Tibial artery (tissue), 4 donors: ENCODE results near the gene ANTXR2.

Experiments used
- DNase-seq, 2 donors: peaks; one replicate each; pipeline ENCODE4 v3.0.0-alpha.2; 2019
- H3K27ac ChIP-seq, 2 donors: fragments of 200-600 bp; sonication (generic) in 1 of 2; 1 replicate in 1 of 2; 2 replicates in 1 of 2; pipeline ENCODE4 v1.5.1; 2018 to 2019; ENCODE audit warnings: mild to moderate bottlenecking in 1 of 2
- H3K27me3 ChIP-seq, 2 donors: fragments of 200-600 bp; sonication (generic) in 1 of 2; one replicate each; pipeline versions ENCODE4 v1.5.1 to v1.6.0; 2016 to 2019
- H3K36me3 ChIP-seq, 3 donors: fragments of 200-600 bp; sonication (generic) in 2 of 3; one replicate each; pipeline ENCODE4 v1.5.1; 2016 to 2019; ENCODE audit warnings: mild to moderate bottlenecking in 2 of 3
- H3K4me1 ChIP-seq, 4 donors: fragments of 200-600 bp; sonication (generic) in 2 of 4; 1 replicate in 3 of 4; 2 replicates in 1 of 4; pipeline ENCODE4 v1.5.1; 2016 to 2019
- H3K4me3 ChIP-seq, 2 donors: fragments of 200-600 bp; sonication (generic) in 1 of 2; 1 replicate in 1 of 2; 2 replicates in 1 of 2; pipeline ENCODE4 v1.5.1; 2018 to 2019; ENCODE audit warnings: mild to moderate bottlenecking in 2 of 2
- H3K9me3 ChIP-seq, 3 donors: fragments of 200-600 bp; sonication (generic) in 1 of 3; one replicate each; pipeline ENCODE4 v1.5.1; 2016 to 2019
- intact Hi-C: fragments of 100-400 bp; cut with DNase I; formaldehyde crosslinking; loops from one replicate; pipeline ENCODE4 v1.15.0; 2023; ENCODE audit warnings: low total_unique reads
- TF ChIP-seq, protein P1 (sequence below), 2 experiments: fragments of 200-600 bp in 1 of 2; fragments of 450-650 bp in 1 of 2; IDR thresholded peaks; one replicate each; pipeline ENCODE4 v1.5.1; 2017 to 2019; ENCODE audit warnings: antibody characterized with exemption in 2 of 2, mild to moderate bottlenecking in 1 of 2, moderate library complexity in 1 of 2

Gene ANTXR2

DNA sequence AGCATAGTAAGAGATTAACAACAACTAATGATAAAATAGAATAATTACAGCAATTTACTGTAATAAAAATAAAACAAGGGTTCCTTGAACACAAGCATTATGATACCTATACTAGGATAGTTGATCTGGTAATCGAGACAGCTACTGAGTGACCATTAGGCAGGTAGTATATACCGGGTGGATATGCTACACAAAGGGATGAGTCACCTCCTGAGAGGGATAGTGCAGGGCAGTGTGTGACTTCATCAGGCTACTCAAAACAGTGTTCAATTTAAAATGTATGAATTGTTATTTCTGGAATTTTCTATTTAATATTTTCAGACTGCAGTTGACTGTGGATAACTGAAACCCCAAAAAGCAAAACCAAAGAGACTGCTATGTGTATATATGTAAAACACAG lies 9.7 kb upstream of the ANTXR2 start:
- no peaks in the 10 kb centered on the region for H3K27me3 ChIP-seq
- DNase-seq: no peak
- no peaks in the 10 kb centered on the region for H3K4me1 ChIP-seq
- H3K36me3 ChIP-seq: no peaks in the 10 kb centered on the region
- no peak overlapping the region for H3K4me3 ChIP-seq
- intact Hi-C loops: no loop called here
- TF ChIP-seq, protein P1, sequence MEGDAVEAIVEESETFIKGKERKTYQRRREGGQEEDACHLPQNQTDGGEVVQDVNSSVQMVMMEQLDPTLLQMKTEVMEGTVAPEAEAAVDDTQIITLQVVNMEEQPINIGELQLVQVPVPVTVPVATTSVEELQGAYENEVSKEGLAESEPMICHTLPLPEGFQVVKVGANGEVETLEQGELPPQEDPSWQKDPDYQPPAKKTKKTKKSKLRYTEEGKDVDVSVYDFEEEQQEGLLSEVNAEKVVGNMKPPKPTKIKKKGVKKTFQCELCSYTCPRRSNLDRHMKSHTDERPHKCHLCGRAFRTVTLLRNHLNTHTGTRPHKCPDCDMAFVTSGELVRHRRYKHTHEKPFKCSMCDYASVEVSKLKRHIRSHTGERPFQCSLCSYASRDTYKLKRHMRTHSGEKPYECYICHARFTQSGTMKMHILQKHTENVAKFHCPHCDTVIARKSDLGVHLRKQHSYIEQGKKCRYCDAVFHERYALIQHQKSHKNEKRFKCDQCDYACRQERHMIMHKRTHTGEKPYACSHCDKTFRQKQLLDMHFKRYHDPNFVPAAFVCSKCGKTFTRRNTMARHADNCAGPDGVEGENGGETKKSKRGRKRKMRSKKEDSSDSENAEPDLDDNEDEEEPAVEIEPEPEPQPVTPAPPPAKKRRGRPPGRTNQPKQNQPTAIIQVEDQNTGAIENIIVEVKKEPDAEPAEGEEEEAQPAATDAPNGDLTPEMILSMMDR (IDR thresholded peaks at IDR 0.05): no peak
- H3K27ac ChIP-seq: no peak overlapping the region
- no peaks in the 10 kb centered on the region for H3K9me3 ChIP-seq

- H3K4me3 ChIP-seq: no peak overlapping the region
- H3K36me3 ChIP-seq: no peaks in the 10 kb centered on the region
- intact Hi-C loops: no loop called here
- no peak overlapping the region for H3K27ac ChIP-seq
- no peaks in the 10 kb centered on the region for H3K9me3 ChIP-seq
- TF ChIP-seq, protein P1 (IDR thresholded peaks at IDR 0.05): no peak
- H3K4me1 ChIP-seq: no peaks in the 10 kb centered on the region
- no peak for DNase-seq
- H3K27me3 ChIP-seq: no peaks in the 10 kb centered on the region
Measured at GRCh38 chr4:80081566-80081965, 8.5 kb upstream of the ANTXR2 start.

- intact Hi-C loops: loop anchor here (10.0 kb wide), 1 partner anchor 105 kb away; no protein-coding TSS in a partner anchor
- DNase-seq: no peak
Measured at GRCh38 chr4:80079255-80079923, 6.4 kb upstream of the ANTXR2 start.

GRCh38 chr4:80078346-80079092 lies 5.5 kb upstream of the ANTXR2 start:
- H3K9me3 ChIP-seq: no peaks in the 10 kb centered on the region
- TF ChIP-seq, protein P1 (IDR thresholded peaks at IDR 0.05): no peak
- H3K27ac ChIP-seq: no peak overlapping the region
- H3K36me3 ChIP-seq: no peaks in the 10 kb centered on the region
- intact Hi-C loops: loop anchor here (10.0 kb wide), 1 partner anchor 106 kb away; no protein-coding TSS in a partner anchor
- H3K4me1 ChIP-seq: peaks cover 0 to 4% (median 2%) of the 10 kb centered on the region in 4 donors
- DNase-seq: no peak
- H3K4me3 ChIP-seq: no peak overlapping the region
- no peaks in the 10 kb centered on the region for H3K27me3 ChIP-seq

More at GRCh38 chr4:80079255-80079923, 6.4 kb upstream of the ANTXR2 start:
- Histone ChIP-seq H3K9me3 (no peaks in the 10 kb centered on the region), H3K27me3 (no peaks in the 10 kb centered on the region), H3K4me1 (no peaks in the 10 kb centered on the region), H3K36me3 (no peaks in the 10 kb centered on the region), H3K4me3 (no peak overlapping the region), H3K27ac (no peak overlapping the region)
- TF ChIP-seq, protein P1 (IDR thresholded peaks at IDR 0.05): no peak

GRCh38 chr4:80077639-80078038 lies 4.6 kb upstream of the ANTXR2 start:
- H3K27me3 ChIP-seq: no peaks in the 10 kb centered on the region
- TF ChIP-seq, protein P1 (IDR thresholded peaks at IDR 0.05): no peak
- intact Hi-C loops: loop anchor here (10.0 kb wide), 1 partner anchor 107 kb away; no protein-coding TSS in a partner anchor
- H3K27ac ChIP-seq: no peak overlapping the region
- H3K4me1 ChIP-seq: peaks cover 0 to 8% (median 2%) of the 10 kb centered on the region in 4 donors
- no peak for DNase-seq
- H3K9me3 ChIP-seq: no peaks in the 10 kb centered on the region
- no peak overlapping the region for H3K4me3 ChIP-seq
- H3K36me3 ChIP-seq: no peaks in the 10 kb centered on the region
